Esophagus squamous epithelium (tissue), 5 donors: ENCODE measurements around the gene GSDMA. TPM values are rescaled to one million over a fixed set of nuclear protein-coding genes. Genes with fewer than 3 reads are reported as not detected.

Source experiments
- DNase-seq: peaks from one replicate; lab custom pipeline; 2025; lab: John Stamatoyannopoulos, UW
- H3K27ac ChIP-seq, 4 donors: fragments of 200-600 bp; sonication (generic); one replicate each; pipeline ENCODE4 v1.5.1; 2016 to 2019; ENCODE audit warnings: mild to moderate bottlenecking in 1 of 4
- H3K27me3 ChIP-seq, 4 donors: fragments of 200-600 bp; sonication (generic); 1 replicate in 3 of 4; 2 replicates in 1 of 4; pipeline versions ENCODE4 v1.5.1 to v1.6.0; 2017 to 2021; ENCODE audit warnings: antibody characterized with exemption in 1 of 4
- H3K36me3 ChIP-seq, 3 donors: fragments of 200-600 bp; sonication (generic); one replicate each; pipeline ENCODE4 v1.5.1; 2016 to 2019
- H3K4me1 ChIP-seq, 3 donors: fragments of 200-600 bp; sonication (generic); one replicate each; pipeline ENCODE4 v1.5.1; 2017 to 2019
- H3K4me3 ChIP-seq, 4 donors: fragments of 200-600 bp; sonication (generic); 1 replicate in 3 of 4; 2 replicates in 1 of 4; pipeline ENCODE4 v1.5.1; 2016 to 2019; ENCODE audit warnings: mild to moderate bottlenecking in 2 of 4, moderate library complexity in 1 of 4
- H3K9me3 ChIP-seq, 3 donors: fragments of 200-600 bp; sonication (generic); one replicate each; pipeline ENCODE4 v1.5.1; 2016 to 2019
- POLR2A ChIP-seq, 4 donors: fragments of 450-650 bp; IDR thresholded peaks; one replicate each; pipeline ENCODE4 v1.6.1; 2017; ENCODE audit warnings: antibody characterized with exemption in 4 of 4, mild to moderate bottlenecking in 4 of 4, moderate library complexity in 3 of 4
- WGBS, 2 donors: methylation state at CpG; one replicate each; pipeline ENCODE4 v1.1.5; 2018; 5-methylcytosine and 5-hydroxymethylcytosine counted together
- intact Hi-C: fragments of 100-400 bp; cut with DNase I; formaldehyde crosslinking; loops from one replicate; pipeline ENCODE4 v1.15.0; 2022
- total RNA-seq, 4 donors: library from RNA; depleted of rRNA; stranded (reverse); fragments of >200 nt; gene quantifications; one replicate each; pipeline ENCODE4 v1.1.0, GENCODE V29; 2016
- TF ChIP-seq, protein P1 (sequence below), 6 experiments: fragments of 450-650 bp in 4 of 6; fragments of 200-600 bp in 2 of 6; sonication (generic) in 2 of 6; IDR thresholded peaks; one replicate each; pipeline ENCODE4 v1.5.1; 2016 to 2019; ENCODE audit warnings: antibody characterized with exemption in 6 of 6, mild to moderate bottlenecking in 4 of 6, moderate library complexity in 4 of 6
- donor health status: DM: yes; HTN: yes; CAD: no.

The GSDMA gene
- total RNA-seq, 4 donors from 2014 or later, result 1.1 to 3.0 (median 1.8) TPM

DNA sequence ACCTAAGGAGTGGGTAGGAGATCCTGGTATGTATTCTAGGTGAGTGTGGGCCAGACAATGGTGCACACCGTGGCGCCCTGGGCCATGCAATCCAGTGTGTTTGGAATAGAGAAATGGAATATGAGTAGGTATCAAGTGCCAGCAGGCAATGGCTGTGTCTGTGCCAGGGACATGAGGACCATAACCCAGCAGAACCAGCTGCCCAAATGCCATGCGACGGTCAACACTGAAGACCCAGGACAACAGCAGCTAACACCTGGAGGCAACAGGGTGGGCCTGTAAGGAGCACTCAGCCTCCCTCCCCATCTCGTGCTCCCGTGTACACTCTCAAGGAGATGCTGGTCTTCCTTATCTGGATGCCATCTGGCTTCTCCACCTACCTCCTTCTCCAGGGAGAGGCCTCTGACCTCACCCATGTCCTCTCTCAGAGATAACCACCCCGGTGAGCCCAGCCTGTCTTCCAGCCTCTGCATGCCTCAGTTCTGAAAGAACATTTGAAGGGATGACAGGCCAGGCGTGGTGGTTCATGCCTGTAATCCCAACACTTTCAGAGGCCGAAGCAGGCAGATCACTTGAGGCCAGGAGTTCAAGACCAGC is 43.6 kb upstream of the GSDMA start:
- Histone ChIP-seq H3K4me3 (no peak overlapping the region), H3K27me3 (no peaks in the 10 kb centered on the region), H3K27ac (no peak overlapping the region), H3K9me3 (no peaks in the 10 kb centered on the region), H3K36me3 (peaks cover 15 to 57% (median 24%) of the 10 kb centered on the region in 3 donors), H3K4me1 (peaks cover 0 to 23% (median 6%) of the 10 kb centered on the region in 3 donors)
- 86 to 98% methylated on average over 7 to 8 of the region's 9 CpGs for WGBS, 2 donors
- intact Hi-C loops, result no loop called here
- no peak for DNase-seq
- TF ChIP-seq, protein P1, sequence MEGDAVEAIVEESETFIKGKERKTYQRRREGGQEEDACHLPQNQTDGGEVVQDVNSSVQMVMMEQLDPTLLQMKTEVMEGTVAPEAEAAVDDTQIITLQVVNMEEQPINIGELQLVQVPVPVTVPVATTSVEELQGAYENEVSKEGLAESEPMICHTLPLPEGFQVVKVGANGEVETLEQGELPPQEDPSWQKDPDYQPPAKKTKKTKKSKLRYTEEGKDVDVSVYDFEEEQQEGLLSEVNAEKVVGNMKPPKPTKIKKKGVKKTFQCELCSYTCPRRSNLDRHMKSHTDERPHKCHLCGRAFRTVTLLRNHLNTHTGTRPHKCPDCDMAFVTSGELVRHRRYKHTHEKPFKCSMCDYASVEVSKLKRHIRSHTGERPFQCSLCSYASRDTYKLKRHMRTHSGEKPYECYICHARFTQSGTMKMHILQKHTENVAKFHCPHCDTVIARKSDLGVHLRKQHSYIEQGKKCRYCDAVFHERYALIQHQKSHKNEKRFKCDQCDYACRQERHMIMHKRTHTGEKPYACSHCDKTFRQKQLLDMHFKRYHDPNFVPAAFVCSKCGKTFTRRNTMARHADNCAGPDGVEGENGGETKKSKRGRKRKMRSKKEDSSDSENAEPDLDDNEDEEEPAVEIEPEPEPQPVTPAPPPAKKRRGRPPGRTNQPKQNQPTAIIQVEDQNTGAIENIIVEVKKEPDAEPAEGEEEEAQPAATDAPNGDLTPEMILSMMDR (IDR thresholded peaks at IDR 0.05), result no peak
- TF ChIP-seq POLR2A (IDR thresholded peaks at IDR 0.05), result no peak

DNA sequence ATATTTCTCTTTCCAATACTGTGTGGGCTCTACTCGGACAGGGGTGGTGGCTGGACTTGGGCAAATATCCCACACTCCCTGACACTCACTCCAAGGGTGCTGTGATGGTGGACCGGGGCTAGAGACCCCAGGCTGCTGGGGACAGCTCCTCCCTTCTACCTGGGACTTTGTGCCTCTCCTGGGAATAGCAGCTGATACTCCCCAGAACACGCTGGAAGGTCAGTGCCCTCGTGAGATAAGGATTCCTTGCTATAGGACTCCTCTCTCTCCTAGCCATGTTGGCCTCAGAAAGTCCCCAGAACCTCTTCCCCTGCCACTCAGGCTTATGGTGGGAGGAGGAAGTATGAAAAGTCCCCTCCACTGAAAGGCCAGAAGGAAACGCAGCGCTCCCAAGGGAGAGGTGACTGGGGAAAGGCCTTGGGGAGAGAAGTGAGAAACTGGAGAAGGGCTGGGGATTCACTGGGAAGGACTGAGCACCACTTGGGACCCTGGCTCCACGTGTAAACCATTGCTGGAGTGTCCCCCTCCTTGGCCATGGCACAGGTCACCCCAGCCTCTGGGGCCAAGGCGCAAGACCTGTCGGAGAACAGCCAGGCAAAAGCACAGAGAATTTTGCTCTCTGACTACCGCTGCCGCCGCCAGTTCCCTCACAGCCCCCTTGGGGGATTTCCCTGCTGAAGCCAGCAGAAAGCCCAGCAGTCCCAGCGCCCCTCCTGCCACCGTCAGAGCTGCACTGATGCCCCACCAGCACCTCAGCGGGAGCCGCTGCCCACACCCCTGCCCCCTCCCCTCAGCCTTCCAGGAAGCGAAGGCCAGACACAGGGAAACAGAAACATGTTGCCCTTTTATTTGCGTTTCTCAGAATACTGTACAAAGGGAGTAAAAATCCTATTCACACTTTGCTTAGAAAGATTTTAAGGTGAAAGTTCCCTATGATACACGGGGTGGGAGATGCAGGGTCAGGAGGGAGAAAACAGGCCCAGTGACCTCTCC is 42.3 kb upstream of the GSDMA start:
- Histone ChIP-seq H3K9me3 (no peaks in the 10 kb centered on the region), H3K4me1 (peaks cover 2 to 36% (median 20%) of the 10 kb centered on the region in 3 donors), H3K27me3 (no peaks in the 10 kb centered on the region), H3K4me3 (no peak overlapping the region), H3K36me3 (peaks cover 15 to 59% (median 24%) of the 10 kb centered on the region in 3 donors), H3K27ac (peak overlapping the region in 1 of 4 donors; percentile 25)
- no peak for TF ChIP-seq POLR2A (IDR thresholded peaks at IDR 0.05)
- TF ChIP-seq, protein P1 (IDR thresholded peaks at IDR 0.05), result no peak
- intact Hi-C loops, result no loop called here
- WGBS, 2 donors, result 62 to 83% methylated on average over 4 to 14 of the region's 19 CpGs
- DNase-seq, result no peak

GRCh38 chr17:39921323-39921722 is 41.5 kb upstream of the GSDMA start:
- Histone ChIP-seq H3K36me3 (peaks cover 15 to 59% (median 24%) of the 10 kb centered on the region in 3 donors), H3K27ac (peak overlapping the region in 1 of 4 donors; percentile 25), H3K27me3 (no peaks in the 10 kb centered on the region), H3K9me3 (no peaks in the 10 kb centered on the region), H3K4me1 (peaks cover 10 to 44% (median 28%) of the 10 kb centered on the region in 3 donors), H3K4me3 (no peak overlapping the region)
- TF ChIP-seq, protein P1 (IDR thresholded peaks at IDR 0.05), result no peak
- TF ChIP-seq POLR2A (IDR thresholded peaks at IDR 0.05), result no peak
- no peak for DNase-seq
- 13 to 24% methylated on average over 3 to 4 of the region's 5 CpGs for WGBS, 2 donors
- intact Hi-C loops, result no loop called here

DNA sequence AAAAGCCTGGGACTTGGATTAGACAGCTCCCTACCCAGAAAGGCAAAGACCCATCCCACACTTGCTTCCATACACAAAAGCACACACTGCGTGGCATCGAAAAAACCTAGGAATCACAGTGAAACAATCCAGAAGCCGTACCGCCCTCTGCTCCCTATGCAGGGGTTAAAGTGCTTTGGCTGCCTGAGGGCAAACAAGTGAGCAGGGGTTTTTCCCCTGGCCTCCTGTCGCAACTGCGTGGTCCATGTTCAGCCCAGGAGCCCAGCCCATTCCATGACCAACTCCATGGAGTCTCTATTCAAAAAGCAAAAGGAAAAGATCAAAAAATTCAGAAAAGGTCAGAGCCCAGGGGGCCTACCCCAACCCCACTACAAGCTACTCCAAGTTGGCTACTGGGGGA is 40.8 kb upstream of the GSDMA start:
- intact Hi-C loops, result no loop called here
- Histone ChIP-seq H3K27me3 (no peaks in the 10 kb centered on the region), H3K4me3 (no peak overlapping the region), H3K27ac (peak overlapping the region in 1 of 4 donors; percentile 25), H3K9me3 (no peaks in the 10 kb centered on the region), H3K4me1 (peaks cover 15 to 51% (median 33%) of the 10 kb centered on the region in 3 donors), H3K36me3 (peaks cover 15 to 54% (median 24%) of the 10 kb centered on the region in 3 donors)
- no peak for DNase-seq
- no peak for TF ChIP-seq POLR2A (IDR thresholded peaks at IDR 0.05)
- TF ChIP-seq, protein P1 (IDR thresholded peaks at IDR 0.05), result no peak
- WGBS, 2 donors, result 60 to 72% methylated on average over 1 to 6 of the region's 6 CpGs
